Natural killer cell (primary cell): ENCODE data around the gene LRRC2. TPM values are rescaled to one million over a fixed set of nuclear protein-coding genes. Genes with fewer than 3 reads are reported as not detected.

ENCODE experiments used
- ATAC-seq, 3 donors: fragments of 150-1000 bp in 2 of 3; fragments of 200-7000 bp in 1 of 3; cut with Tn5 transposase; 1 replicate in 1 of 3; 2 replicates in 2 of 3; pipeline ENCODE4 v1.10.0; 2021; ENCODE audit warnings: mild to moderate bottlenecking in 2 of 3, moderate library complexity in 2 of 3
- DNase-seq, 2 donors: peaks; one replicate each; pipeline versions ENCODE4 v3.0.0 to v3.0.0-alpha.2; 2013 to 2021; ENCODE audit warnings: mixed read lengths in 1 of 2
- H3K27ac ChIP-seq: one replicate; pipeline ENCODE4 v1.5.1; 2013; ENCODE audit warnings: mild to moderate bottlenecking, low read length
- H3K27me3 ChIP-seq: one replicate; pipeline ENCODE4 v1.6.1; 2013; ENCODE audit warnings: low read length; ENCODE audit not compliant: control insufficient read depth, insufficient read depth
- H3K36me3 ChIP-seq: one replicate; pipeline ENCODE4 v1.6.1; 2013; ENCODE audit warnings: low read length; ENCODE audit not compliant: control insufficient read depth, insufficient read depth
- H3K4me1 ChIP-seq: one replicate; pipeline ENCODE4 v1.6.1; 2013; ENCODE audit warnings: low read length; ENCODE audit not compliant: control insufficient read depth, insufficient read depth
- H3K4me3 ChIP-seq: one replicate; pipeline ENCODE4 v1.5.1; 2013; ENCODE audit warnings: low read length
- H3K9me3 ChIP-seq: one replicate; pipeline ENCODE4 v1.6.1; 2013; ENCODE audit warnings: low read length; ENCODE audit not compliant: control insufficient read depth, insufficient read depth
- H3K27ac Mint-ChIP-seq, 2 donors: one replicate each; pipeline ENCODE4 v1.8.0; 2022; ENCODE audit warnings: mild to moderate bottlenecking in 2 of 2, mixed read lengths in 2 of 2, moderate library complexity in 1 of 2
- H3K27me3 Mint-ChIP-seq, 2 donors: one replicate each; pipeline ENCODE4 v1.8.0; 2022; ENCODE audit warnings: low read depth in 2 of 2, mixed read lengths in 2 of 2
- H3K36me3 Mint-ChIP-seq: one replicate; pipeline ENCODE4 v1.8.0; 2022; ENCODE audit warnings: mixed read lengths
- H3K4me1 Mint-ChIP-seq, 2 donors: one replicate each; pipeline ENCODE4 v1.8.0; 2022; ENCODE audit warnings: mixed read lengths in 2 of 2
- H3K4me3 Mint-ChIP-seq: one replicate; pipeline ENCODE4 v1.8.0; 2022; ENCODE audit warnings: mild to moderate bottlenecking, moderate library complexity, mixed read lengths
- H3K9me3 Mint-ChIP-seq, 2 donors: one replicate each; pipeline ENCODE4 v1.8.0; 2022; ENCODE audit warnings: mixed read lengths in 2 of 2
- CTCF ChIP-seq: fragments of 200-600 bp; IDR thresholded peaks from one replicate; pipeline ENCODE4 v1.8.0; 2022; ENCODE audit warnings: antibody characterized with exemption
- WGBS: methylation state at CpG from one replicate; pipeline ENCODE4 v1.1.7; 2013; ENCODE audit warnings: missing lambda C conversion rate; ENCODE audit not compliant: insufficient coverage; 5-methylcytosine and 5-hydroxymethylcytosine counted together
- intact Hi-C: fragments of 100-400 bp; cut with micrococcal nuclease; formaldehyde crosslinking; loops from one replicate; pipeline ENCODE4 v1.14.2; 2022
- total RNA-seq, 4 donors: library from RNA; stranded (reverse); fragments of 120-200 nt in 1 of 4; gene quantifications; one replicate each; pipeline versions ENCODE4 v1.2.3 to v1.2.4, GENCODE V29; 2013 to 2022

LRRC2 gene
- total RNA-seq, 3 donors from 2014 or later (not counting 1 experiment from before 2014, with no cell fraction given), result 0.18 TPM; not detected in 2

GRCh38 chr3:46533091-46533490 is 33.0 kb downstream of the LRRC2 start:
- WGBS, result 86% methylated on average over 2 of the region's 3 CpGs
- Histone ChIP-seq H3K27ac (no peak overlapping the region), H3K27me3 (peaks cover 3% of the 10 kb centered on the region), H3K9me3 (no peaks in the 10 kb centered on the region), H3K36me3 (no peaks in the 10 kb centered on the region), H3K4me1 (peaks cover 5% of the 10 kb centered on the region), H3K4me3 (no peak overlapping the region)
- Mint-ChIP-seq H3K9me3 (no peaks in the 10 kb centered on the region), H3K36me3 (no peaks in the 10 kb centered on the region), H3K4me3 (no peak overlapping the region), H3K27ac (no peak overlapping the region), H3K27me3 (peaks cover 23 to 28% of the 10 kb centered on the region in 2 donors), H3K4me1 (peaks cover 3 to 4% of the 10 kb centered on the region in 2 donors)
- no peak for TF ChIP-seq CTCF
- intact Hi-C loops, result no loop called here
- ATAC-seq, result no peak
- no peak for DNase-seq

GRCh38 chr3:46527239-46527638 is 38.9 kb downstream of the LRRC2 start:
- peaks cover 0 to 12% of the 10 kb centered on the region in 2 donors for H3K27me3 Mint-ChIP-seq
- no peak overlapping the region for H3K4me3 Mint-ChIP-seq
- no peak overlapping the region for H3K27ac ChIP-seq
- no peaks in the 10 kb centered on the region for H3K9me3 ChIP-seq
- no peaks in the 10 kb centered on the region for H3K36me3 ChIP-seq
- H3K27ac Mint-ChIP-seq, result no peak overlapping the region
- no peak for DNase-seq
- no peaks in the 10 kb centered on the region for H3K27me3 ChIP-seq
- H3K9me3 Mint-ChIP-seq, result no peaks in the 10 kb centered on the region
- no peak for TF ChIP-seq CTCF
- H3K36me3 Mint-ChIP-seq, result no peaks in the 10 kb centered on the region
- H3K4me1 ChIP-seq, result no peaks in the 10 kb centered on the region
- H3K4me1 Mint-ChIP-seq, result no peaks in the 10 kb centered on the region
- no peak for ATAC-seq
- 94% methylated on average over 5 of the region's 5 CpGs for WGBS
- intact Hi-C loops, result no loop called here
- no peak overlapping the region for H3K4me3 ChIP-seq

DNA sequence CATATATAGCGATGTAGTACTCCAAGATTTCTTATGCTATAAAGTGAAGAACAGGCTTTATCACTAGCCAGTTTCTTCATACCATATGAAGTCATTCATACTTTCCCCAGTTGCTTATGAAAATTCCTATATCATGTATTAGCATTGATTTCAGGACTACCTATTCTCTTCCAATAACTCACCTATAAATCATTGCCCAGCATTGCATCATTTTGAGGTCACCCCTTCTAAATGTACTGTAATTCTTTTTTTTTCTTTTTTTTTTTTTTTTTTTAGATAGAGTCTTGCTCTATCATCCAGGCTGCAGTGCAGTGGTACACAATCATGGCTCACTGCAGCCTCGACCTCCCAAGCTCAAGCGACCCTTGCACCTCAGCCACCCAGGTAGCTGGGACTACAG is 41.3 kb downstream of the LRRC2 start:
- Mint-ChIP-seq H3K9me3 (no peaks in the 10 kb centered on the region), H3K4me3 (no peak overlapping the region), H3K27ac (no peak overlapping the region), H3K27me3 (peaks cover 0 to 13% of the 10 kb centered on the region in 2 donors), H3K4me1 (no peaks in the 10 kb centered on the region), H3K36me3 (no peaks in the 10 kb centered on the region)
- WGBS, result 95% methylated on average over 2 of the region's 3 CpGs
- H3K27me3 ChIP-seq, result no peaks in the 10 kb centered on the region
- no peak overlapping the region for H3K27ac ChIP-seq
- ATAC-seq, result no peak
- no peak for TF ChIP-seq CTCF
- H3K4me3 ChIP-seq, result no peak overlapping the region
- H3K4me1 ChIP-seq, result no peaks in the 10 kb centered on the region
- H3K36me3 ChIP-seq, result no peaks in the 10 kb centered on the region
- no peak for DNase-seq
- intact Hi-C loops, result no loop called here
- no peaks in the 10 kb centered on the region for H3K9me3 ChIP-seq

- intact Hi-C loops, result no loop called here
- no peaks in the 10 kb centered on the region for H3K4me1 ChIP-seq
- H3K36me3 Mint-ChIP-seq, result no peaks in the 10 kb centered on the region
- H3K27ac Mint-ChIP-seq, result no peak overlapping the region
- no peak overlapping the region for H3K27ac ChIP-seq
- no peaks in the 10 kb centered on the region for H3K4me1 Mint-ChIP-seq
- H3K27me3 Mint-ChIP-seq, result peaks cover 0 to 17% of the 10 kb centered on the region in 2 donors
- H3K36me3 ChIP-seq, result no peaks in the 10 kb centered on the region
- H3K27me3 ChIP-seq, result no peaks in the 10 kb centered on the region
- H3K4me3 Mint-ChIP-seq, result no peak overlapping the region
- DNase-seq (no peak), ATAC-seq (no peak)
- H3K9me3 ChIP-seq, result no peaks in the 10 kb centered on the region
- no peaks in the 10 kb centered on the region for H3K9me3 Mint-ChIP-seq
- H3K4me3 ChIP-seq, result no peak overlapping the region
- TF ChIP-seq CTCF, result no peak
- WGBS, result 81% methylated on average over 3 of the region's 3 CpGs
Measured at GRCh38 chr3:46524008-46524407, 42.1 kb downstream of the LRRC2 start.
